Stimulated activated CD4-positive, alpha-beta T cell treated with anti-CD3 and anti-CD28 coated beads, Interleukin-12 subunit alpha, Interleukin-12 subunit beta, amount 100 ng/mL, for 24 hours (primary cell): ENCODE results near the gene TMEM126B.
A peak's percentile ranks its signal among the peaks of the same experiment; 100 is the strongest.
"Not testable (repeated sequence)": the region's sequence is repeated elsewhere in the genome, so short reads cannot be mapped to it uniquely, and the experiment has no call there.

Source experiments
- DNase-seq, 2 experiments: peaks; one replicate each; pipeline ENCODE4 v3.0.0-alpha.2; 2020; ENCODE audit warnings: low read depth in 2 of 2

TMEM126B gene

DNA sequence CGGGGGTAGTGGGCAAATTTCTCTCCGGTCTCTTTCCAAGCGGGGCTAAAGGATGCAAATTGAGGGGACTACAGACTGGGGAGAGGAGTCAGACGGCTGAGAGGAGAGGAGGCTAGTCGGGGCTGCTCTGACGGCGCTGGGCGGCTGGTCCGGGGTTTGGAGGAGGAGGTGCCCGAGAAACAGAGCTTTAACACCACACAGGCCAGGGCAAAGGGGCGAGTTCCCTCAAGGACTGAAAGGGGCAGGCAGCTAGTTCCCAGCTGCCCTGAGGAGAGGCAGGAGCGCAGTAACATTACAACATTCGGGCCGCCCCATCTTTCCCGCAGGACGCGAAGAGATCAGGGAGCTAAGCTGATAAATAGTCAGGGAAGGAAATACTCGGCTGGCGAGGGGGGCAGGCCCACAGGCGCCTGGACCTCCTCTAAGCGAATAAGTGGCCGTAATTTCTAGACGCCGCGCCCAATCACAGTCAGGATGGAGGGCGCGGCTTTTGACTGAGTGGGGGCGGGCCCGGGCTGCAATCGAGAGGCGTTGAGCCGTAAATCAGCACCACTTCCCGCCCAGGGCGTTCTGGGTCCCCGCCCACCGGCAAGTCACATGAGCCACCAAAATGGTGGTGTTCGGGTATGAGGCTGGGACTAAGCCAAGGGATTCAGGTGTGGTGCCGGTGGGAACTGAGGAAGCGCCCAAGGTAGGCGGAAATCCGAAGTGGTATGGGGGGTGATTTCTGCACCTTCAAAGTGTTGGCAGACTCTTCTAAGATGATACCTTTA, at the start of gene TMEM126B:
Gene TMEM126B (plus strand): TSS at position 596 of the 773 bp plus-strand sequence. CDS start 15 bp downstream, at position 611.
- peak; percentile 92 to 96 for DNase-seq

DNA sequence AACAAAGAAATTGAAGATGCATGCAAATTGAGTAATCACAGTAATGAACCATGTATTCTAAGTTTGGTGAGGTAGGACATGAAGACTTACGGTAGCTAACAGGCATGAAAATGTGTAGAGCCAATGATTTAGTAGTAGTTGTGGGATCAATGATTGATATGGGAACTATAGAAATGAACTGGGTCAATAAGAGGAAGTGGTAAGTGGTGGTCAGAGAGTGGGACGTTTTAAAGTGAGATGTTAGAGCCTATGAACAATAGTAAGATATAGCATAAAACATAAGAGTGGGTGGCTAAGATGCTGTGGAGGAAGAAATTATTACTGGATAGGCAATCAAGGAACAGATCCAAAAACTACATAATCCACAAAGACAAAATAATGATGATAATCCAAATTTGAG, 46.3 kb upstream of the TMEM126B start:
- DNase-seq: no peak

DNA sequence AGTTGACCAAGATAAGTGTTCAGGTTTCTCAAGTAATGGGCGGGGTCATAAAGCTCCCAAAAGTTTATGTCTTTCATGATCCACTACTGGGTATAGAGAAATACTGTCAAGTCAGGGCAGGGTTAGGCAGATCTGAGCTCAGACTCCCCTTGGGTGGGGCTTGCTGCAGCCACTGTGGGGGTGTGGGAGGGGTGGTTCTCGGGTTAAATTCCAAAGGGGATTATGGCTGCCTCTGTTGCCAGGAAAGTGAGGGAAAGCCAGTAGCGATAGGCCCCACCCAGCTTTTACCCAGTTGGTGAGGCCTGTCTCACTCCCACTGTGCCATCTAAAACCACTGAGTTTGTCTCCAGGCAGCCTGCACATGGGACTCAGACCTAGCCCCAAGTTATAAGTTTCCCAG, 39.0 kb upstream of the TMEM126B start:
- no peak for DNase-seq

DNA sequence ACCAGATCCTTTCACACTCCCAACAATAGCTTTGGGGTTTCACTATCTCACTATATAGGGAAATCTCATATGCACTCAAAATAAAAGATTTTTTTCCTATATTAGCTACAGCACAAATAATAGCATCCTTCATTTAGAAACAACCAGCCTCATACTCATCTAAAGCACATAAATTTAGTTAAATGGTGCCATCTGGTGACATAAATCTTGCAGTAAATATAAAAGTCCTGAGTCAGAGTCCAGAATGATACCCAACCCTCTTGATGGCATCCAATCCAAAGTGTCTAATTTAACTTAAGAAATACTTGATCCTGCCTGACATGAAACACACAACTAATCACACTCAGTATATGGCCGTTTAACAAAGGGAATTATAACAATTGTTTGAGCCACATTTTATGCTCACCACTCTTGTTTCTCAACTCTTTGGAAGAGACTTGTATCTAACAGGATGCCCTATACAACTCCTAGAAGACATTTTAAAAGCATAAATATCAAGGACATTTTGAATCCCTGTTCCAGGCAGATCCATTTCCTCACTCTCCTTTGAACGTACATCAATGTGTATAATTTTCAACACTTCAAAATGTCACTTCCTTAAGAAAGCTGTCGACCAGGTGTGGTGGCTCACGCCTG, 37.4 kb upstream of the TMEM126B start:
- DNase-seq: no peak

DNA sequence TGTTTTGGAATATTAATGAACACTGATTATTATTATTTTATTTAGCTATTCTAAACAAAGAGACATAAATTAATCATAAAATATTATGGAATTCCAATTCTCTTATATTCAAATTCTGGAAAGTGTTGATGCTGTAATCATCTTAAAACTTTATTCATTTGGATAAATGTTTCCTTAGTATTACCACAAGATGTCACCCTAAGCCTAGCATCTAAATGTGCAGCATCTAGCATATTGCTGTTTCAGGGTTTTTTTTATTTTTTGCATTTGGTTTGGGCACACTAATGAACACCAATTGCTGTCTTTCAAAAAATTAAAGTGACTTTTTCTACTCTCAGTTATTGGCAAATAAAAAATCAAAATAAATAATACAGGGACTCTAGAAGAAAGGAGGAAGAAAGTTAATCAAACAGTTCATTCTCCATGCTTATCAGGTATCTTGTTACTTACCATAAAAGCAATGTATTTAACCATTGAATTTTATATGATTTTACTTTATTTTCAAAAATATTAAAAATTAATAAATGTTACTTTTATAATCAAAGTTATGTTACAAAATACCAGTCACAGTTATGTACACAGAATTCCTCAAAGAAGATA, 33.0 kb upstream of the TMEM126B start:
- DNase-seq: no peak

DNA sequence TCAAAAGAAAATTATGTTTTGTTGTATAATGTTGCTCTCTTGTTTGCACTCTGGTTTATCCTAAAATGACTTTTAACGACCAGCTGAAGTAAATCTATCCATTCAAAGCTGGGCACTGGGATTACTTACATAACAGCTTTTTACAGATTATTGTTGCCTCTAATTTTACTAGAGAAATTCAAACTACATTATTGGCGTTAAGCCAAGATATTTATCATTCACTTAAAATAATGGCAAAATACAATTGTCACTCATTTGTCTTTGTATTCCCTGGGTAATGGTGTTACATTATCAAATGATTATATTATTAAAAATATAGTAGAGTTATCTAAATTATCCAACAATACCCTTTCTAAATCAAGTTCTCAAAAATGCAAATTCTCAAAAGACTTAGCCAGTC, 31.5 kb upstream of the TMEM126B start:
- no peak for DNase-seq

DNA sequence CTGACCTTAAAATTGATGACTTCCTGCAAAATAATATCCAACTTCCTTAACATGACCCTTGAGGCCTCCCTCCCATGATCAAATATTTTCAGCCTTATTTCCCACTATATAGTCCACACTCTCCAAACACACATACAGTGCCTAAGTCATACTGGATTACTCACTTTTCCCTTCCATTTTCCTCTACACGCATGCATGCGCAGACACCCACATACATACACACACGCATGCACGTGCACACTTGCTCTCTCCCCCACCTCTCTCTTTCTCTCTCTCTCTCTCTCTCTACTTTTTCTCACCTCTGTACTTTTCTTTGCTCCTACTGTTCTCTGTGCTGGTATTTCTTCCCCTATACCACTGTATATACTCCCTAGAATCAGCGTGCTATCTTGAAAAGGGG, 29.3 kb upstream of the TMEM126B start:
- no peak for DNase-seq

DNA sequence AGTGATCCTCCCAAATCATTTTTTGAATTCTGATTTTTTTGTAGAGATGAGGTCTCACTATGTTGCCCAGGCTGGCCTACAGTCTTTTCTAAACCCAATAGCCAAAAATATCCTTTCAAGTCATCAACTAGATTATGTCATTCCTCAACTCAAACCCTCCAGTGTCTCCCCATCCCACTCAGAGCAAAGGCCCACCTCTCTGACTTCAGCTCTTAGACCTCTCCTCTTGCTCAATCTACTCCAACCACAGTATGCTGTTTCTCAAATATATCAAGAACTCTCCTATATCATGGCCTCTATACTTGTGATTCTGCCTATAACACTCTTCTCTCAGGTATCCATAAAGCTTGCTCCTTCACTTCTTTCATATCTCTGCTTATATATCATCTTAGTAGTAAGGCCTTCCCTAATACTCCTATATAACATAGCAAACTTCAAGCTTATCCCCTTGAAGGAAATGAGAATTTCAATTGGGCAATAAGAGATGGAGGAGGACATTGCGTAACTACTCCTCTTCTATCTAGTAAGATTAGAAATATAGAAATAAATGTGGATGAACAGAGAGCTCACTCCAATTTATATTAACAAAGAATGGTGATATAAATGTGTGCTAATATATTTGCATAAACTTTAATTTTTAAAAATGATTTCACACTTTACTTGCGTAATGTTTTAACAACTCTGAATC, 25.7 kb upstream of the TMEM126B start:
- DNase-seq: no peak

DNA sequence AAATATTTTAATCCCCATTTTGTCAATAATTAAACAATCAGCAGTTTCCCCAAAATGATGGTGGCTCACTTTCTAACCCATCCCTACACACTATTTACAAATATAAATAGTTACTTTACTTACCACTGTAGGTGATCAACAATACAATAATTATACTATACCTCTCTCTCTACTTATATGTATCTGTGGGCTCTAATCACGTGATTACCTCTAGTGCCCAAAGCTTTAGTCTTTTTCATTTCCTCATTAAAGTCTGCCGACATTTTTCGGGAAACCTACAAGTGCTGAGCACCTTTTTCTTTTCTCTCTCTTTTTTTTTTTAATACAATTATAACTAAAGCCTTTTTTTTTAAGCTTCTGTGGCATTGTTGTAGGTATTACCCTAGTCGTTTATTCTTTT, 25.2 kb upstream of the TMEM126B start:
- no peak for DNase-seq

DNA sequence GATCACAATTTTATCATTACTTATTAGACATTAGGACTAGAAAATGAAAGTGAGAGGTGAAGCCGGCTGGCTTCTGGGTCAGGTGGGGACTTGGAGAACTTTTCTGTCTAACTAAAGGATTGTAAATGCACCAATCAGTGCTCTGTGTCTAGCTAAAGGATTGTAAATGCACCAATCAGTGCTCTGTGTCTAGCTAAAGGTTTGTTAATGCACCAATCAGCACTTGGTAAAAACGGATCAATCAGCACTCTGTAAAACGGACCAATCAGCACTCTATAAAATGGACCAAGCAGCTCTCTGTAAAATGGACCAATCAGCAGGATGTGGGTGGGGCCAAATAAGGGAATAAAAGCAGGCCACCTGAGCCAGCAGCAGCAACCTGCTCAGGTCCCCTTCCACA, 22.2 kb upstream of the TMEM126B start:
- DNase-seq: not testable (repeated sequence)

DNA sequence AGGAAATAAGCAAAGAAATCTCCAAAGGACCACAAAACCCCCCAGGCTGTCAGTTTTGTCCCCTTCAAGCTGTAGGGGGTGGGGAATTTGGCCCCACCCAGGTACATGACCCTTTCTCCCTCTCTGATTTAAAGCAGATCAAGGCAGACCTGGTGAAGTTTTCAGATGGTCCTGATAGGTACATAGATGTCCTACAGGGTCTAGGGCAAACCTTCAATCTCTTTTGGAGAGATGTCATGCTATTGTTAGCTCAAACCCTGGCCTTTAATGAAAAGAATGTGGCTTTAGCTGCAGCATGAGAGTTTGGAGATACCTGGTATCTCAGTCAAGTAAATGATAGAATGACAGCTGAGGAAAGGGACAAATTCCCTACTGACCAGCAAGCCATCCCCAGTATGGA, 19.8 kb upstream of the TMEM126B start:
- DNase-seq: not testable (repeated sequence)

DNA sequence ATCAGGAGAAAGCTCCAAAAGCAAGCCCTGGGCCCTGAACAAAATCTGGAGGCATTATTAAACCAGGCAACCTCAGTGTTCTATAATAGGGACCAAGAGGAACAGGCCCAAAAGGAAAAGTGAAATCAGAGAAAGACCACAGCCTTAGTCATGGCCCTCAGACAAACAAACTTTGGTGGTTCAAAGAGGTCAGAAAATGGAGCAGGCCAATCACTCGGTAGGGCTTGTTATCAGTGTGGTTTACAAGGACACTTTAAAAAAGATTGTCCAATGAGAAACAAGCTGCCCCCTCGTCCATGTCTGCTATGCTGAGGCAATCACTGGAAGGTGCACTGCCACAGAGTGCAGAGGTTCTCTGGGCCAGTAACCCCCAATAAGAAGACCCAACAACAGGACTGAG, 19.1 kb upstream of the TMEM126B start:
- DNase-seq: not testable (repeated sequence)

DNA sequence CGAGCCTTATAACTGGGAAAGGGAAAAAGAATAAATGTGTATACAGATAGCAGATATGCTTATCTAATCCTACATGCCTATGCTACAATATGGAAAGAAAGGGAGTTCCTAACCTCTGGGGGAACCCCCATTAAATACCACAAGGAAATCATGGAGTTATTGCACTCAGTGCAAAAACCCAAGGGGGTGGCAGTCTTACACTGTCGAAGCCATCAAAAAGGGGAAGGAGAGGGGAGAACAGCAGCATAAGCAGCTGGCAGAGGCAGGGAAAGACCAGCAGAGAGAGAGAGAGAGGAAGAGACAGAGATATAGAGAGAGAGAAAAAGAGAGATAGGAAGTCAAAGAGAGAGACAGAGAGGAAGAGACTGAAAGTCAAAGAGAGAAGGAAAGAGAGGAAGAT, 16.8 kb upstream of the TMEM126B start:
- not testable (repeated sequence) for DNase-seq

DNA sequence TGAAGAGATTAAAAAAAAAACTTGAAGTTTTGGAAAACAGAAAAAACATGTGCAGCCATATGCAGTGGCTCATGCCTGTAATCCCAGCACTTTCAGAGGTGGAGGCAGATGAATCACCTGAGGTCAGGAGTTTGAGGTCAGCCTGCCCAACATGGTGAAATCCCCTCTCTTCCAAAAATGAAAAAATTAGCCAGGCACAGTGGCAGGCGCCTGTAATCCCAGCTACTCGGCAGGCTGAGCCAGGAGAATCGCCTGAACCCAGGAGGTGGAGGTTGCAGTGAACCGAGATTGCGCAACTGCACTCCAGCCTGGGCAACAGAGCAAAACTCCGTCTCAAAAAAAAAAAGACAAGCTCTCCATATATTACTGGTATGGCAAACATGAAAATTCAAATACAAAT, 8.9 kb upstream of the TMEM126B start:
- no peak for DNase-seq

DNA sequence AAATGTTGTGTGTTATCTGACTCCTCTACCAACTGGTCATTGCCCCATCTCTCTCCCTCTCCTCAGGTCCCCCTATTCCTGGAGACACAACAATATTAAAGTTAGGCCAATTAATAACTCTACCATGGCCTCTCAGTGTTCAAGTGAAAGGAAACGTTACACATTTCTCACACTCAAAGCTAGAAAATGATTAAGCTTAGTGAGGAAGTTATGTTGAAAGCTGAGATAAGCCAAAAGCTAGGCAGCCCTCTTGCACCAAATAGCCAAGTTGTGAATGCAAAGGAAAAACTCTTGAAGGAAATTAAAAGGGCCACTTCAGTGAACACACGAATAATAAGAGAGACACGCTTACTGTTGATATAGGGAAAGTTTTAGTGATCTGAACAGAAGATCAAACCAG, 8.1 kb upstream of the TMEM126B start:
- DNase-seq: no peak

DNA sequence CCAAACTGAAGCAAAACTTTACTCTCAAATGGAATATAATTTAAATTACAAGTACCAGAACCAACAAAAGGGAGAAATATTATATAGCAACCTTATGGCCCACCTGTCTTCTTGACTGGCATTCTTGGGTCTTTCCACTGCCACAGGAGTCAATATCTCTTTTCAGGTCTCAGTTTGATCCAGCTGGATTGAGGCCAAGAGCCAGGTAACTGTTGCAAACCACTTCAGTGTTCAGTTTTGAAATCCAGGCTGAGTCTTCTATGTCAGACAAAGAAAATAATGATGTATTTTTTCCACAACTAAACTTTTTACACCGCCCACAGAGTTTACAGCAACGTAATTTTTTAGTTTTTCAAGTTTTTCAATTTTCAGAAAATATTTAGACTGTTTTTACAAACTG, 1.9 kb upstream of the TMEM126B start:
- no peak for DNase-seq

DNA sequence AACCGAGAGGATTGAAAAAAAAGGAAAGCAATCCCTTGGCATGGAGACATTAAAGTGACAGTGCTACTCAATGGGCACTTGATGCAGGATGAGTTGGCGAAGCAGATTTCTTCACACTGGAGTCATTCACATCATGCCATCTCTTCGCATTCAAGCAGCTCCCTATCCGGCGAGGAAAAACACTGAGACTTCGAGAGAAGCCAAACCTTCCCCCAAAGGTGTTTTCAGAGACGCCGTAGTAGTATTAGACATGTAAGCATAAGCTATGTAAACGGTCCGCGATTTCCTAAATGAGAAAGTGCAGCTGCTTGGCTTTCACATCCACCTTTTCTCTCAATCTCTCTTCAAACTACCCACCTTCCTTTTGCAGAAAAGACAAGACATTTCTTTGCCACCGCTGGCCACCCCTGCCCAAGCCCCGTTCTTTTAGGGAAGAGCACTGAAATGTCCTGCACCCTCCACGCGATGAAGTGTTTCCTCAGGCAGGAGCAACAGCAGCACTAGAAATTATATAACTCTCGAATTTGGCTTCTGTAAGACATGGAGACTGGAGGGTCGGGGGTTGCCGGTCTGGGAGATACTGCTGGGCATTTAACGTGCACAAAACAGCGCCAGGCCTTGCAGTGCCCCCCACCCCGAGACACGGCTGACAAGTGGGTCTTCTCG, 928 bp upstream of the TMEM126B start, which contains the start of gene DLG2:
Gene DLG2 (minus strand): TSS at position 13 of the 666 bp plus-strand sequence.
- no peak for DNase-seq

DNA sequence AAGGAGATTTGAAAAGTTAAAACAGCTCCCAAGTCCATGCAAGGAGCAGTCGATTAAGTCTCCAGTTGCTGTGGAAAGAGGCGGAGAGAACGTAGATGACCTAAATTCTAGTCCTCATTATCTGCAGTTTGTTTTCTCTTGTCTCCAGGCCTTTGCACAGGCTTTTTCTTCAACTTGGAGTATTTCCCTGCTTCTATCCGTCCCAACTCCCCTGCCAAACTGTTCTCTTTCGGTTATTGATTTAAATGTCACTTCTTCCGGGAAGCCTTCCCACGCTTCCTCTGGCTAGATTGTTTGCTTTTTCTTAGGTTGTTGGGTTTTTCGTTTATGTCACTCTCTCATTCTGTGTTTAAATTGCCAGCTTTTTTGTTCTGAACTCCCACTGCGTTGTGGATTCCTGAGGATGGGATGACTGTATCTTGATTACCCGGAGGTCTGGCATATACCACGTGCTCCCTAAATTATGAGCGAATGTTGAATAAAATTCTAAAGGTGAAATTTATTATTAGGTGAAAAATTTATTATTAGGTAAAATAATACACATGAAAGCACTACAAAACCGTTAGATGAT, 463 bp downstream of the TMEM126B start:
- no peak for DNase-seq

DNA sequence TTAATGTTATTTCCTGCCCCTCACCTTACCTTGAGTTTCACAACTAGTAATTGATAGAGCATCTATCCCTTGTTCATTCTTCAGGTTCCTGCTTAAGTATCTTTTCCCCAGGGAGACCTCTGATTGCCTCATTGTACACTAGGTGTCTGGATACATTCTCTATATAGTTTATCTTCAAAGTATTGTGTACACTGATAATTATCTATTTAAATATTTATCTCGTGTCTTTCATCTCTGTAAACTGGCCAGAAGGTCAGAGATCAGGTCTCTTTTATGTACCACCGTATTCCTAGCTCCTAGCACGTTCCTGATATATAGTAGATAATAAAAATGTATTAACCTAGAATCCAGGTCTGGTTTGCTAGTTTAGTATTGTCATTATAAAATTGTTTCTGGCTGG, 6.4 kb downstream of the TMEM126B start:
- no peak for DNase-seq

DNA sequence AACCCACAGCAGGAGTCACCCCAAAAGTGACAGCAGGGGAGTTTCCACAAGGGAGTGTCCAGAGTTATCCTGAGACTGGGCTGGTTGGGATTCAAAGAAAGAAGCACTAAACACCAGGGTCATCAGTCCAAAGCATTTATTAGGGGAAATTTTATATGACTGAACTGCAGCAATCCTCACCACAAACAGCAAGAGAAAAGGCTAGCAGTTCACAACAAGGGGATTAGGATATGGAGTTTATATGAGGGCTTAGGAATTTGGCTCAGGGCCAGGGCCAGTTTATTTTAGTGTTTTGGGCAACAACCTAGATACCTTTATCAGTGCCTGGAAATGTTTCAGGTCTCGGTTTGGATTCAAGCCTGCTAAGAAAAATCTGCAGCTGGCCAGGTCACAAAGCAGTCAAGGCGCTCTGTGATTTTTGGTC, 14.8 kb downstream of the TMEM126B start:
- no peak for DNase-seq

DNA sequence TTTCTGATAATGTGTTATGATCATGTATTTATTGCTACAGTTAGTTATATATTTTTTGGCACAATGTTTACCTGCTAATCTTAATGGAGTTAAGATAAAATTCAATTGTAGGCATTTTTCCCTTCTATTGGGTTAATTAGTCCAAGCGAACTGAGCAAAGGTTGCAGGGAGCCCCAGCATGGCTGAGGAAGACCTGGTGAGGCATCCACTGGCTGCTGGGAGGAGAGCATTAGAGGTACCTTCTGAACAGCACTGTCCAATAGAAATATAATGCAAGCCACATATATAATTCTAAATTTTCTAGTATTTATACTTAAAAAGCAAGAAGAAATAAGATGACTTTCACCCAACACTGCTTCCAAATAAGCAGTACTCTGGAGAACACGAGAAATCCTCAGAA, 18.7 kb downstream of the TMEM126B start:
- no peak for DNase-seq
